IMR-90 (cell line): ENCODE measurements around the gene WARS2. TPM values are rescaled to one million over a fixed set of nuclear protein-coding genes. Genes with fewer than 3 reads are reported as not detected.

Experiments
- ATAC-seq: fragments of 200-7000 bp; cut with Tn5 transposase; 2 replicates; pipeline ENCODE4 v1.9.1; 2020; ENCODE audit warnings: low read depth, mild to moderate bottlenecking, moderate library complexity
- BruUV-seq: library from RNA; stranded (reverse); fragments of 400-500 nt; replicated peaks from 2 replicates; lab custom pipeline; 2021; lab: Mats Ljungman, UMichigan
- CTCF ChIA-PET: fragments of 300-600 bp; formaldehyde crosslinking; extraction: SDS; loops from one replicate; lab custom pipeline; 2021; ENCODE audit warnings: antibody characterized with exemption; lab: Yijun Ruan, JAX
- POLR2A ChIA-PET: fragments of 300-600 bp; sonication (Branson Sonifier 250); formaldehyde crosslinking; loops from one replicate; lab custom pipeline; 2022; ENCODE audit warnings: antibody characterized with exemption; ENCODE audit not compliant: unreplicated experiment; lab: Charles Lee
- DNase-seq: peaks from one replicate; pipeline ENCODE4 v3.0.0; 2013
- H2AFZ ChIP-seq: replicated peaks from 2 replicates; pipeline ENCODE3; 2013; ENCODE audit warnings: low read length, mild to moderate bottlenecking; ENCODE audit not compliant: poor library complexity
- H2AK5ac ChIP-seq: 2 replicates; pipeline ENCODE4 v1.6.1; 2013; ENCODE audit warnings: low read depth, low read length, inconsistent platforms
- H2AK9ac ChIP-seq: replicated peaks from 2 replicates; pipeline ENCODE3; 2013; ENCODE audit warnings: mild to moderate bottlenecking, low read depth, low read length, moderate library complexity; ENCODE audit not compliant: poor library complexity
- H2BK120ac ChIP-seq: 2 replicates; pipeline ENCODE4 v1.6.1; 2013; ENCODE audit warnings: low read depth, low read length, inconsistent platforms
- H2BK15ac ChIP-seq: 3 replicates; pipeline ENCODE4 v1.6.1; 2013; ENCODE audit warnings: low read depth, low read length, inconsistent platforms
- H2BK20ac ChIP-seq: 2 replicates; pipeline ENCODE4 v1.6.1; 2013; ENCODE audit warnings: low read depth, mild to moderate bottlenecking, inconsistent platforms, low read length, moderate library complexity
- H2BK5ac ChIP-seq: 2 replicates; pipeline ENCODE4 v1.6.1; 2013; ENCODE audit warnings: mild to moderate bottlenecking, low read depth, low read length, inconsistent platforms; ENCODE audit not compliant: poor library complexity, severe bottlenecking
- H3K14ac ChIP-seq: replicated peaks from 2 replicates; pipeline ENCODE4 v1.6.1; 2013; ENCODE audit warnings: low read depth, low read length, inconsistent platforms
- H3K18ac ChIP-seq: 2 replicates; pipeline ENCODE4 v1.6.1; 2013; ENCODE audit warnings: low read depth, low read length, control low read depth
- H3K23ac ChIP-seq: 2 replicates; pipeline ENCODE4 v1.6.1; 2013; ENCODE audit warnings: low read depth, low read length, inconsistent platforms
- H3K27ac ChIP-seq: 2 replicates; pipeline ENCODE4 v1.5.1; 2013; ENCODE audit warnings: mild to moderate bottlenecking, control low read depth, low read length; ENCODE audit not compliant: insufficient read depth
- H3K27me3 ChIP-seq: 2 replicates; pipeline ENCODE4 v1.6.1; 2013; ENCODE audit warnings: low read length; ENCODE audit not compliant: control insufficient read depth, insufficient read depth
- H3K36me3 ChIP-seq: 2 replicates; pipeline ENCODE4 v1.6.1; 2013; ENCODE audit warnings: low read length, mixed read lengths; ENCODE audit not compliant: control insufficient read depth, insufficient read depth
- H3K4ac ChIP-seq: 2 replicates; pipeline ENCODE4 v1.6.1; 2013; ENCODE audit warnings: low read depth, low read length, inconsistent platforms
- H3K4me1 ChIP-seq: 2 replicates; pipeline ENCODE4 v1.6.1; 2013; ENCODE audit warnings: low read length, mixed read lengths; ENCODE audit not compliant: control insufficient read depth, insufficient read depth
- H3K4me2 ChIP-seq: 2 replicates; pipeline ENCODE4 v1.6.1; 2013; ENCODE audit warnings: low read depth, mild to moderate bottlenecking, control low read depth, low read length, moderate library complexity
- H3K4me3 ChIP-seq: 2 replicates; pipeline ENCODE4 v1.5.1; 2013; ENCODE audit warnings: low read depth, mild to moderate bottlenecking, control low read depth, low read length, moderate library complexity; ENCODE audit not compliant: insufficient read depth
- H3K56ac ChIP-seq: 2 replicates; pipeline ENCODE4 v1.6.1; 2013; ENCODE audit warnings: low read length, inconsistent platforms; ENCODE audit not compliant: insufficient read depth; ENCODE audit errors: extremely low read depth
- H3K79me1 ChIP-seq, 2 experiments: 2 replicates each; pipeline ENCODE4 v1.6.1; 2013; ENCODE audit warnings: low read length in 2 of 2, inconsistent platforms in 1 of 2, low read depth in 1 of 2
- H3K9ac ChIP-seq: 2 replicates; pipeline ENCODE4 v1.6.1; 2013; ENCODE audit warnings: low read depth, low read length, control low read depth
- H3K9me1 ChIP-seq: 2 replicates; pipeline ENCODE4 v1.6.1; 2013; ENCODE audit warnings: low read length, inconsistent platforms; ENCODE audit not compliant: insufficient read depth
- H3K9me3 ChIP-seq: 2 replicates; pipeline ENCODE4 v1.6.1; 2013; ENCODE audit warnings: low read length; ENCODE audit not compliant: control insufficient read depth, insufficient read depth
- H4K20me1 ChIP-seq: 2 replicates; pipeline ENCODE4 v1.6.1; 2013; ENCODE audit warnings: low read length, inconsistent platforms; ENCODE audit not compliant: insufficient read depth
- H4K5ac ChIP-seq: 2 replicates; pipeline ENCODE4 v1.6.1; 2013; ENCODE audit warnings: mild to moderate bottlenecking, low read depth, low read length, control low read depth
- H4K8ac ChIP-seq, 2 experiments: 2 replicates each; pipeline ENCODE4 v1.6.1; 2013; ENCODE audit warnings: low read depth in 2 of 2, low read length in 2 of 2, control low read depth in 1 of 2, inconsistent platforms in 1 of 2
- H4K91ac ChIP-seq: 2 replicates; pipeline ENCODE4 v1.6.1; 2013; ENCODE audit warnings: low read depth, low read length, inconsistent platforms; ENCODE audit not compliant: insufficient read depth
- CEBPB ChIP-seq: IDR thresholded peaks from 2 replicates; pipeline ENCODE4 v1.6.1; 2012; ENCODE audit warnings: low read depth, low read length, improper control_type of control experiment
- MAFK ChIP-seq: IDR thresholded peaks from 2 replicates; pipeline ENCODE4 v1.6.1; 2012; ENCODE audit warnings: low read depth, low read length, improper control_type of control experiment
- dilution Hi-C: fragments of 300-500 bp; cut with HindIII; formaldehyde crosslinking; loops from one replicate; pipeline ENCODE4 v1.14.3; 2018; ENCODE audit warnings: low sequenced_read_pairs; ENCODE audit not compliant: unreplicated experiment
- in situ Hi-C: fragments of 300-500 bp; cut with MboI; formaldehyde crosslinking; loops from 3 replicates; pipeline ENCODE4 v1.14.3; 2019; ENCODE audit warnings: low sequenced_read_pairs, inconsistent platforms, mixed read lengths
- intact Hi-C: fragments of 100-400 bp; cut with micrococcal nuclease; formaldehyde crosslinking; loops from 2 replicates; pipeline ENCODE4 v1.10.0; 2022
- polyA plus RNA-seq, 3 experiments: library from polyadenylated mRNA; depleted of rRNA; stranded (reverse); fragments of >200 nt; gene quantifications; 2 replicates each; pipeline ENCODE4 v1.2.3, GENCODE V29; 2012; ENCODE audit warnings: low replicate concordance in 1 of 3
- total RNA-seq: library from RNA; depleted of rRNA; stranded (reverse); fragments of >200 nt; gene quantifications from 2 replicates; pipeline ENCODE4 v1.2.3, GENCODE V29; 2012

The WARS2 gene
- total and polyA plus RNA-seq, 2 of the 4 experiments (the other 2 are of a cell fraction), result 5.7 to 20.3 TPM

DNA sequence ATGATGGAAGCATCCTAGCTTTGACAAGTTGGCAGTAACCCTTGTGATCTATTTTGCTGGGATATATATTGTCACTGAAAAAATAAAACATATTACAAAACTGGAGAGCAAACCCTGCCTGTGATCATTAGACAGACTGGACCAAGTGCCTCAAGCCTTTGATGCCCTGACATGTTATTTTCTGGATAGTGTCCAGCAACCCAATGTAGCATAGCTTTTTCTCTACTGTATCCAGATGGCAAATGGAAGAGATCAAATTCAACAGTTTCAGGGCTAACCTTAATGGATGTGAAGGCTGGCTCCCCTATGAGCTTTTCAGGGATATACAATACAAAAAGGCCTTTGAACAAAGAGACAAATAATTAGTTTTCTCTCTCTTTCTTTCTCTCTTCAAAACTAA, 25.1 kb downstream of the WARS2 start:
- dilution Hi-C loops (no loop called here), intact Hi-C loops (no loop called here), in situ Hi-C loops (no loop called here)
- no peak overlapping the region for H2BK20ac ChIP-seq
- H3K9me1 ChIP-seq, result no peaks in the 10 kb centered on the region
- ATAC-seq (no peak), DNase-seq (no peak)
- CTCF ChIA-PET, result no interaction called here
- H3K23ac ChIP-seq, result no peak overlapping the region
- H3K18ac ChIP-seq, result no peak overlapping the region
- no peaks in the 10 kb centered on the region for H3K9me3 ChIP-seq
- no peaks in the 10 kb centered on the region for H3K27me3 ChIP-seq
- no peak overlapping the region for H2BK15ac ChIP-seq
- no peak overlapping the region for H3K56ac ChIP-seq
- peaks cover 2% of the 10 kb centered on the region; the same call in 1 of the 2 replicates for H3K4me1 ChIP-seq
- H4K20me1 ChIP-seq, result no peaks in the 10 kb centered on the region
- no peak overlapping the region for H3K4ac ChIP-seq
- no peaks in the 10 kb centered on the region for H3K36me3 ChIP-seq
- H2BK120ac ChIP-seq, result no peak overlapping the region
- H4K91ac ChIP-seq, result no peak overlapping the region
- no peak overlapping the region for H4K5ac ChIP-seq
- H3K27ac ChIP-seq, result no peak overlapping the region
- H2AK5ac ChIP-seq, result no peak overlapping the region
- POLR2A ChIA-PET, result no interaction called here
- H3K9ac ChIP-seq, result no peak overlapping the region
- H2AK9ac ChIP-seq, result no peak overlapping the region
- H3K14ac ChIP-seq, result no peak overlapping the region
- TF ChIP-seq MAFK (no peak), CEBPB (no peak)
- H2AFZ ChIP-seq, result no peak overlapping the region
- no peak overlapping the region for H4K8ac ChIP-seq
- BruUV-seq, result no TSS peak
- no peak overlapping the region for H2BK5ac ChIP-seq
- no peak overlapping the region for H3K4me2 ChIP-seq
- H3K4me3 ChIP-seq, result no peak overlapping the region
- H3K79me1 ChIP-seq, result peaks cover 0 to 4% of the 10 kb centered on the region in 2 experiments; a peak in 1 of 4 replicates
